Neuron (in vitro differentiated cells): Measurements from ENCODE around the gene MS4A10.

ENCODE experiments used
- H2AFZ ChIP-seq: one replicate; pipeline ENCODE4 v1.6.1; 2013; ENCODE audit warnings: low read depth, mild to moderate bottlenecking, inconsistent platforms, low read length, moderate library complexity
- H3K27me3 ChIP-seq: one replicate; pipeline ENCODE4 v1.6.1; 2013; ENCODE audit warnings: low read length; ENCODE audit not compliant: insufficient read depth
- H3K36me3 ChIP-seq: one replicate; pipeline ENCODE4 v1.6.1; 2013; ENCODE audit warnings: low read length; ENCODE audit not compliant: insufficient read depth
- H3K4me1 ChIP-seq: one replicate; pipeline ENCODE4 v1.6.1; 2013; ENCODE audit warnings: low read length; ENCODE audit not compliant: insufficient read depth
- H3K4me3 ChIP-seq: 2 replicates; pipeline ENCODE4 v1.5.1; 2013; ENCODE audit warnings: mild to moderate bottlenecking, low read length, moderate library complexity
- H3K9me3 ChIP-seq: one replicate; pipeline ENCODE4 v1.6.1; 2013; ENCODE audit warnings: low read length

The MS4A10 gene

DNA sequence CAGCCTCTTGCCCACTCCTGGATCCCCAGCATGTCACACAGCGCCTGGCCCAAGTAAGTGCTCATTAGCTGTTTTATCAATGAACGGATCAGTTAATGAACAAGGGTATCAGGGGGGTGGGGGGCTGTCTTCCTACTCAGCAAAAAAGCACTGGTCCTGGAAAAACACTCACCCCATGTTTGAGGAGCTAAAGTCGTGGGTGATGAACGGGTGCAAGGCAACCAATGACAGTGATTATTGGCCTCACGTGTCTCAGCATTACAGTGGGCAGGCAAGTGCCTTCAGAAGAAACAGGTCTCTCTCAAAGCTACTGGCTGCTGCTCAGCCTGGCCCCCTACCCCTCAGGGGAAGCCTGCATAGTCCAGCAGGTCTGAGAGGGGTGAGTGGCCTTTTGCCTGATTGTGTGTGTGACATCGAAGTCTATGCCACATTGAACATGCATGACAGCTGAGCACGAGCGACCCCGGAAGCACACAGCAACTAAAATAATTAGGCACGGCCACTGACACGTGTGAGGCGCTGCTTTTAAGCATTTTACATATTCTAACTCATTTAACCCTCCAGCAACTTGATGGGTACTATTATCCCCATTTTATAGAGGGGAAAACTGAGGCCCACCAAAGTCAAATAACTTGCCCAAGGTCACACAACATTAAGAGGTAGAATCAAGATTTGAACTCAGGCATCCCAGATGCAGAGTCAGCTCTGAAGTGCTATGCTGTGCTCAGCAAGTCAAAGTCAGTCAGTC is 2.6 kb upstream of the MS4A10 start:
- H3K36me3 ChIP-seq = no peaks in the 10 kb centered on the region
- H3K4me3 ChIP-seq = no peak overlapping the region
- no peaks in the 10 kb centered on the region for H3K27me3 ChIP-seq
- H3K9me3 ChIP-seq = no peaks in the 10 kb centered on the region
- peaks cover 12% of the 10 kb centered on the region for H3K4me1 ChIP-seq
- no peak overlapping the region for H2AFZ ChIP-seq

DNA sequence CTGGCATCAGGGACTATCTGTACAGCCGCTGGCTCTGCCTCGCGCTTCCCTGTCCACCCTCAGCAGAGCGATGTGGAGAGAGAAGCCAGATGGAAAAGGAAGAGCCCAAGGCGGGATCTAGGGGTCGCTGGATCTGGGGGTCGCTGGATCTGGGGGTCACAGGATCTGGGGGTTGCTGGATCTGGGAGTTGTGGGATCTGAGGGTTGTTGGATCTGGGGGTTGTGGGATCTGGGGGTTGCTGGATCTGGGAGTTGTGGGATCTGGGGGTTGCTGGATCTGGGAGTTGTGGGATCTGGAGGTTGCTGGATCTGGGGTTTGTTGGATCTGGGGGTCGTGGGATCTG is 2.0 kb upstream of the MS4A10 start:
- Histone ChIP-seq H2AFZ (no peak overlapping the region), H3K36me3 (no peaks in the 10 kb centered on the region), H3K4me1 (peaks cover 12% of the 10 kb centered on the region), H3K27me3 (no peaks in the 10 kb centered on the region), H3K9me3 (no peaks in the 10 kb centered on the region), H3K4me3 (no peak overlapping the region)

- no peaks in the 10 kb centered on the region for H3K9me3 ChIP-seq
- H2AFZ ChIP-seq = no peak overlapping the region
- H3K4me3 ChIP-seq = no peak overlapping the region
- no peaks in the 10 kb centered on the region for H3K27me3 ChIP-seq
- H3K36me3 ChIP-seq = no peaks in the 10 kb centered on the region
- peaks cover 12% of the 10 kb centered on the region for H3K4me1 ChIP-seq
These were observed 1.2 kb upstream of the MS4A10 start for GRCh38 chr11:60783911-60784310.

- H3K4me1 ChIP-seq = peaks cover 12% of the 10 kb centered on the region
- no peak overlapping the region for H2AFZ ChIP-seq
- no peaks in the 10 kb centered on the region for H3K36me3 ChIP-seq
- H3K27me3 ChIP-seq = no peaks in the 10 kb centered on the region
- H3K9me3 ChIP-seq = no peaks in the 10 kb centered on the region
- H3K4me3 ChIP-seq = no peak overlapping the region
These were observed 751 bp downstream of the MS4A10 start for GRCh38 chr11:60785806-60786361.

- Histone ChIP-seq H3K4me1 (peaks cover 12% of the 10 kb centered on the region), H3K9me3 (peaks cover 2% of the 10 kb centered on the region), H3K4me3 (no peak overlapping the region), H2AFZ (no peak overlapping the region), H3K27me3 (no peaks in the 10 kb centered on the region), H3K36me3 (no peaks in the 10 kb centered on the region)
These were observed 1.9 kb downstream of the MS4A10 start for GRCh38 chr11:60786811-60787567.

- Histone ChIP-seq H2AFZ (no peak overlapping the region), H3K27me3 (peaks cover 4% of the 10 kb centered on the region), H3K4me3 (no peak overlapping the region), H3K36me3 (no peaks in the 10 kb centered on the region), H3K4me1 (peaks cover 12% of the 10 kb centered on the region), H3K9me3 (peaks cover 5% of the 10 kb centered on the region)
These were observed 3.4 kb downstream of the MS4A10 start for GRCh38 chr11:60788401-60789125.

DNA sequence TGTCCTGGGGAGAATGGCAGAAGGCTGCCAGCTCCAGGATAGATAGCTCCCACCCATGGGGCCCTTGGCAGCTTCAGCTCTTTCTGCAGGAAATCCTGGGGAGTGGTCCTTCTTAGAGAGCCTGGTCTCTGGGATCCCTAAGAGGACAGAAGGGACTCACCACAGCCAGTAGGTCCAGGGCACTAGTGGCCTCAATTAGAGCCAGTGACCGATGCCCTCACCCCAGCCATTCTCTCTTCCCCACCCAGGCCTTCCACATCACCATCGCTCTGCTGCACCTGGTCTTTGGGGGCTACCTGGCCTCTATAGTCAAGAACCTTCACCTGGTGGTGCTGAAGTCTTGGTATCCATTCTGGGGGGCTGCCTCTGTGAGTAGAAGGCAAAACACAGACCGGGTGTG is 5.6 kb downstream of the MS4A10 start:
- H3K4me1 ChIP-seq = peaks cover 11% of the 10 kb centered on the region
- H3K36me3 ChIP-seq = no peaks in the 10 kb centered on the region
- no peak overlapping the region for H3K4me3 ChIP-seq
- peaks cover 5% of the 10 kb centered on the region for H3K9me3 ChIP-seq
- no peak overlapping the region for H2AFZ ChIP-seq
- H3K27me3 ChIP-seq = peaks cover 4% of the 10 kb centered on the region

GRCh38 chr11:60791153-60791933 is 6.2 kb downstream of the MS4A10 start:
- H3K27me3 ChIP-seq = peaks cover 4% of the 10 kb centered on the region

DNA sequence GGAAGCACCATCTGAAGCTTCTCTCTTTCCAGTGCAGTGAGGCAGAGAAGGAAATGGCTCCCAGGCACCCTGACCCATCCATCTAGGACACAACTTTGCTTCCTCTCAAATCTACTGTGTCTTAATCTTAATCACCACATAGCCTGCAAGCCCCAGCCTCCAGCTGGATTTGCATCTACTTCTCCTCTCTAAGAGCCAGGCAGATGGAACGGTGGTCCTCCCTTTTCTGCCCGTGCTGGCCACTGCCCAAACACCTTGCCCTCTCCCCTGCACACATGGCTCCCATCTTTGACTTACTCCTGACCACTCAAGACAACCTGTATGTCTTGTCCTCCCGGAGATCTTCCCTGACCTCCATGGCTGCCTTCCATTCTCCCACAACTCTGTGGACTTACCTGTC is 7.4 kb downstream of the MS4A10 start:
- Histone ChIP-seq H3K36me3 (no peaks in the 10 kb centered on the region), H2AFZ (no peak overlapping the region), H3K4me3 (no peak overlapping the region), H3K9me3 (peaks cover 5% of the 10 kb centered on the region), H3K27me3 (peaks cover 4% of the 10 kb centered on the region), H3K4me1 (no peaks in the 10 kb centered on the region)

More at GRCh38 chr11:60791153-60791933, 6.2 kb downstream of the MS4A10 start:
- H3K4me1 ChIP-seq = peaks cover 6% of the 10 kb centered on the region
- H3K9me3 ChIP-seq = peaks cover 5% of the 10 kb centered on the region
- H3K4me3 ChIP-seq = no peak overlapping the region
- no peaks in the 10 kb centered on the region for H3K36me3 ChIP-seq
- no peak overlapping the region for H2AFZ ChIP-seq

DNA sequence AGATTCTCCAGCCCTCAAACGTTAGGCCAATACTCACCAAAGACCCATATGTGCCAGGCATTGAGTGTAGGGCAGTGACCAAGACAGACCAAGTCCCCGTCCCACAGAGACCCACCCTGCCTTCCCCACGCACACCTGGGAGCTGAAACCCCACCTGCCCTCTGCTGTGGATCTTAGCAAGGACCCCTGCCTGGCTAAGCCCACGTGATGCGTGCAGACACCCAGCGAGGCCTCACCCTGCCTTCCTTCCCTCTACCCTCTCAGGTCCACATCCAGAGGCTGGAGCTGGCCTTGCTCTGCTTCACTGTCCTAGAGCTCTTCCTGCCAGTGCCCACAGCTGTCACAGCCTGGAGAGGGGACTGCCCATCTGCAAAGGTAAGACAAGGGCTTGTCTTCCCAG is 10.2 kb downstream of the MS4A10 start:
- Histone ChIP-seq H3K9me3 (peaks cover 5% of the 10 kb centered on the region), H3K4me3 (no peak overlapping the region), H3K27me3 (peaks cover 4% of the 10 kb centered on the region), H3K4me1 (no peaks in the 10 kb centered on the region), H3K36me3 (no peaks in the 10 kb centered on the region), H2AFZ (no peak overlapping the region)

- Histone ChIP-seq H3K9me3 (no peaks in the 10 kb centered on the region), H2AFZ (no peak overlapping the region), H3K27me3 (no peaks in the 10 kb centered on the region), H3K36me3 (no peaks in the 10 kb centered on the region), H3K4me3 (no peak overlapping the region), H3K4me1 (no peaks in the 10 kb centered on the region)
These were observed 12.9 kb downstream of the MS4A10 start for GRCh38 chr11:60797846-60798630.

DNA sequence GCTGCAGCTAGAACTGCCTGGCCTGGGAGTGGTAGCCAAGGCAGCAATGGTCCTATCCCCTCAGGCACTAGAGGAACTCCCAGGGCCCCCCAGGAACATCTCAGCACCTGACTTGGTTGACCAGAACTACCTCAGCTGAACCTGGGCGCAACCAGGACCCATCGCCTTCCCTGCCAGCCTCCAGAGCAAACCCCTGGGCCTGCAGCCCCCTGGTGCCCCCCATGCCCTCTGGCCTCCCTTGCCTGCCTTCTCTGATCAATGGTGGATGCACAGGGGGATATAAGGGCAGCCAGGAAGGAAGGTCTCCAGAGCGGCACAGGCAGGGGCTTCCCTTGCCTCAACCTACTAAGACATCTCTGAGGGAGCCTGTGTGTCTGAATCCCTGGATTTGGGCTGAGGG is 13.5 kb downstream of the MS4A10 start:
- no peaks in the 10 kb centered on the region for H3K9me3 ChIP-seq
- H3K27me3 ChIP-seq = no peaks in the 10 kb centered on the region
- no peak overlapping the region for H2AFZ ChIP-seq
- no peaks in the 10 kb centered on the region for H3K4me1 ChIP-seq
- H3K4me3 ChIP-seq = no peak overlapping the region
- no peaks in the 10 kb centered on the region for H3K36me3 ChIP-seq
